Astrocyte of the spinal cord (primary cell): ENCODE measurements around the gene NOTCH2.
A peak's percentile ranks its signal among the peaks of the same experiment; 100 is the strongest.
"Not testable (repeated sequence)": the region's sequence is repeated elsewhere in the genome, so short reads cannot be mapped to it uniquely, and the experiment has no call there.

Experiments used
- DNase-seq: peaks from one replicate; pipeline ENCODE4 v3.0.0; 2011; ENCODE audit warnings: low read depth, low spot score
- H3K4me3 ChIP-seq: 2 replicates; pipeline ENCODE4 v1.5.1; 2011; ENCODE audit warnings: low read depth, mild to moderate bottlenecking, low read length, moderate library complexity
- in situ Hi-C: cut with HindIII; loops from 2 replicates; pipeline ENCODE4 v1.10.0; 2017; ENCODE audit warnings: low sequenced_read_pairs

NOTCH2 gene

GRCh38 chr1:120069067-120069919, at the start of gene NOTCH2:
Gene NOTCH2 (minus strand): TSS chr1:120069662. CDS start chr1:120069406, 256 bp downstream.
- peak; percentile 24 for DNase-seq
- in situ Hi-C loops: not testable (repeated sequence)
- H3K4me3 ChIP-seq: peak within 1 kb of the TSS; percentile 40

DNA sequence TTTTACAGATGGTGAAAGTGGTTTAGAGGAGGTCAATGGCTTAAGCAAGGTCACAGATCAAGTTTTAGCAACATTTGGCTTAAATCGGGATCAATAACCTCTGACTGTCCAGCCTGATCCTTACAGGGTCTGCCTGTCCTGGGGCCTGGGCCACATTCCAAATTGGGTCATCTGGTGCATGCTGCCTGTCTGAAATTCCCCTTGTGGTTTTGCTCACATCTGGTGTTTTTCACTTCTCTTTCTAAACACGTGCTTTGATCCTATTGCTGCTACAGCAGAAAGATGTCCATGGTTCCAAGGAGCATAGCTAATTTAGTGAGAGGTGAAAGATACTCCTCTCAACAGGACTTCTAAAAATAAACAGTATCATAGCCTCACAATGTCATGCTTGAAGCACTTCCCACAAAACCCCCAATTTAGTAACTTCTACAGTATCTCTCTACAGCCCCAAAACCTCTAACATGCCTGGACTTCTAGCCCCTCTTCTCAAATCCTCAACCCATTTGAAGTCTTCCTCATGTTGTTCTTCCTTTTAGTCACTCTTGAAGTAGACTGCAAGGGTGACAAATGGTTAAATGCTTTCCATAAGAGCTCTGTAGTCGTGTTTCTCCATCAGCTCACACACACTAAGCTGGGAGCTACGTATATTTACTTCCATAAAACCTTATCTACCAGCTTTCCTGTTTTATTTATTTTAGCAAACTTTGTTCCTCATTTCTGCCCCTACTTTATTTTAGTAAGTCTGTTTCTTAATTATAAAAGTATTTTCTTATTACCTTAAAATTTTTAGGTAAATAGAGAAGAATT, 48.1 kb upstream of the NOTCH2 start:
- DNase-seq: peak; percentile 64
- in situ Hi-C loops, H3K4me3 ChIP-seq: not testable (repeated sequence)

- in situ Hi-C loops, H3K4me3 ChIP-seq: not testable (repeated sequence)
- peak; percentile 57 for DNase-seq
These were observed 46.6 kb upstream of the NOTCH2 start for GRCh38 chr1:120116094-120116493.

GRCh38 chr1:120113134-120113533, 43.7 kb upstream of the NOTCH2 start:
- in situ Hi-C loops, H3K4me3 ChIP-seq, DNase-seq: not testable (repeated sequence)

DNA sequence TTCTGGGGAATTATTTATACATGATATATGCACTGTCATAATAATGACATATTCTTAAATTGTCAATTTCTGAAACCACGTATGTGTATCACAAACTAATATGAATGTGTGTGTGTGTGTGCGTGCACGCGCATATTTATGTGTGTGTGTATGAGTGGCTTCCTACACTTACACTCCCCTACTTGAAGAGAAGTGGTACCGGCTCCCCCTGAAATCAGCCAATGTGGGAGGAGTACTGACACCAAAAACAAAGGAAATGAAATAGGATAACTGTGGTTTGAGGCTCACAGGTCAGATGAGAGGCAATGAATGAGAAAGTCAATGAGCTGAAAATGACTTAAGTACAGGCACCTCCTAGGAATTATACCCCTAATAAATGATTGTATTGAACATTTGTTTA, 42.8 kb upstream of the NOTCH2 start:
- H3K4me3 ChIP-seq, DNase-seq, in situ Hi-C loops: not testable (repeated sequence)

DNA sequence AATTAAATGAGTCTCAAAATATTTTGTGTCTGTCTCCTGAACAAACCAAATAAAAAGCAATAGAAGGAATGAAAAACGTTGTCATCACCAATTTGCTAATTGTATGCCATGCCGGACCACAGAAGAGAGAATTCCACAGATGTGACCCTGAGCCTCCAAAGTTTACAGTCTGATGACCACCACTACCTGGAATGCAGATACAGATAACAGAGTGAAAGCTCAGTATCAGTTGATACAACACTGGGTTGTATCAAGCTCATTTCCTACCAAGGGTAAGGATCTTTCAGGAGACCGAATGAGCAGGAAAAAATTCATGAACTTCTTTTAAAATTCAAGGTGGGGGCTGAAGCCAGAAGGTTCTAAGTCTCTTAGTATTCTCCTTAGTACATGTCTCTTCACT, 42.3 kb upstream of the NOTCH2 start:
- DNase-seq, in situ Hi-C loops, H3K4me3 ChIP-seq: not testable (repeated sequence)

DNA sequence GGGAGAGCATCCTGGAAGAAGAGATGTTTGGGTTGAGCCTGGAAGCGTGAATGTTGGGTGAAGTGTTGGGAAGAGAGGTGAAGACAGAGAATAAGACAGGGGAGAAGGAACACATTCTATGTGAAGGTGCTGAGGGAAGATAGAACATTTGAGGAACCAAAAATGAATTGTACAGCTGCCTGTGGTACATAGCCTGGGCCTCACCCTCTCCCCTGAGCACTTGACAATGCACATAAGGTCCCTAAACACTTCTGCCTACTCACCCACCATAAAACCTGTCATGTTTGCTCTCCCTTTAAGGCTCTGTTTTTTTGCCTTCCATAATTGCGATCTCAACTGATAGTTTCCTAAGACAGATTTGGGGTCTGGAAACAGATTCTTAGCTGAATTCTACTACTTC, 41.5 kb upstream of the NOTCH2 start:
- H3K4me3 ChIP-seq, in situ Hi-C loops, DNase-seq: not testable (repeated sequence)

DNA sequence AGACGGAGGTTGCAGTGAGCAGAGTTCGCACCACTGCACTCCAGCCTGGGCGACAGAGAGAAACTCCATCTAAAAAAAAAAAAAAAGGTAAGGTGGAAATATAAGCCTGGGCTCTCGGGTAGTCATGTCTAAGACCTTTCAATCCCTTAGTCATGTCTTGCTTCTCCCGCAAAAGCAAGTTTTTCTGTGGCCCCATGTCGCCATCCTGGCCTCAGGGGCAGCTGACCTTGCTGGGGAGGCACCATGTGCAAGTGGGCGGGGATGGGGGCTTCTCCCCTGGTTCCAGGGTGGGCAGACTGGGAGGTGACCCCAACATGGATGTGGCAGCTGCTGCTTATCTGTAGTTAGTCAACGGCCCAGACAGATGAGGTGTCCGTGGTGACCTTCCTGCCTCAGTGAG, 40.2 kb upstream of the NOTCH2 start:
- DNase-seq, H3K4me3 ChIP-seq, in situ Hi-C loops: not testable (repeated sequence)

DNA sequence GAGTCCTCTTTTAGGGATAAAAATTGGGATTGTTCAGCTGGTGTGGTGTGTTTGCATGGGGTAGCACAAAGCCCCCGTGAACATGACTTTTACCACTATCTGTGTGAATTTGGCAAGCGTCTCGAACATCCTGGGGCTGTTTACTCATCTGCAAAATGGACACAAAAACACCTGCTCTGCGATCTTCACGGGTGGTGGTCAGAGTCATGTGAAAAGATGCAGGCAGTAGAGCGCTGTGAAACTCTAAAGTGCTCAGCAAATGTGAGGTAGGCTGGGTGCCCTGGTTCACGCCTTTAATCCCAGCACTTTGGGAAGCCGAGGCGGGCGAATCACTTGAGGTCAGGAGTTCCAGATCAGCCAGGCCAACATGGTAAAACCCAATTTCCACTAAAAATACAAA, 39.7 kb upstream of the NOTCH2 start:
- in situ Hi-C loops, H3K4me3 ChIP-seq, DNase-seq: not testable (repeated sequence)

- in situ Hi-C loops, H3K4me3 ChIP-seq, DNase-seq: not testable (repeated sequence)
These were observed 35.8 kb upstream of the NOTCH2 start for GRCh38 chr1:120105288-120105687.

GRCh38 chr1:120103768-120104167, 34.3 kb upstream of the NOTCH2 start:
- H3K4me3 ChIP-seq, in situ Hi-C loops, DNase-seq: not testable (repeated sequence)

GRCh38 chr1:120101593-120101992, 32.1 kb upstream of the NOTCH2 start:
- in situ Hi-C loops, DNase-seq, H3K4me3 ChIP-seq: not testable (repeated sequence)

- DNase-seq, in situ Hi-C loops, H3K4me3 ChIP-seq: not testable (repeated sequence)
These were observed 31.1 kb upstream of the NOTCH2 start for GRCh38 chr1:120100590-120100989.

- in situ Hi-C loops, H3K4me3 ChIP-seq, DNase-seq: not testable (repeated sequence)
These were observed 29.7 kb upstream of the NOTCH2 start for GRCh38 chr1:120098986-120099759.

DNA sequence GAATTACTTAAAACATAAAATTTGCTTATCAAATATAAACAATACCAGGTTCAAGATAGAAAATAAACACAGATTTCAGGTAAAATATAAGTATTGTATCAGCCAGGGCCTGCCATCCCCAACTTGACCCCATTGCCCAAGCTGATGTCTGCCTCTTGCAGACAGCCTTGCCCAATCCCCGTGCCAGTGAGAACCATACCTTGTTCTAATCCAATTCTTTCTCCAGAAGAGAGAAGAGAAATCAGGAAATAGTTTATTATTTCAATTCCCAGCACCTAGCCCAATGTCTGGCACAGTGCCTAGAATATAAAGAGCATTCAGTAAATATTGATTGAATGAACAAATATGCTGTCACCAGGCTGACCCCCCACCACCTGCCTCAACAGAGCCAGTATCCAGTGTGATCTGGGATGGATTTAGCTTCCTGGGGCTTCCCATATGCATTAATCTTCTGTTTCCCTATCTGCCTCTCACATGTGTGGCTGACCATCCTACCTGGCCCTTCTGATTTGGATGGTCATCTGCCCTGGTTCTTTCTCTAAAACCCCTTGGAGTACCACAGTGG, 27.6 kb upstream of the NOTCH2 start:
- H3K4me3 ChIP-seq, DNase-seq, in situ Hi-C loops: not testable (repeated sequence)

DNA sequence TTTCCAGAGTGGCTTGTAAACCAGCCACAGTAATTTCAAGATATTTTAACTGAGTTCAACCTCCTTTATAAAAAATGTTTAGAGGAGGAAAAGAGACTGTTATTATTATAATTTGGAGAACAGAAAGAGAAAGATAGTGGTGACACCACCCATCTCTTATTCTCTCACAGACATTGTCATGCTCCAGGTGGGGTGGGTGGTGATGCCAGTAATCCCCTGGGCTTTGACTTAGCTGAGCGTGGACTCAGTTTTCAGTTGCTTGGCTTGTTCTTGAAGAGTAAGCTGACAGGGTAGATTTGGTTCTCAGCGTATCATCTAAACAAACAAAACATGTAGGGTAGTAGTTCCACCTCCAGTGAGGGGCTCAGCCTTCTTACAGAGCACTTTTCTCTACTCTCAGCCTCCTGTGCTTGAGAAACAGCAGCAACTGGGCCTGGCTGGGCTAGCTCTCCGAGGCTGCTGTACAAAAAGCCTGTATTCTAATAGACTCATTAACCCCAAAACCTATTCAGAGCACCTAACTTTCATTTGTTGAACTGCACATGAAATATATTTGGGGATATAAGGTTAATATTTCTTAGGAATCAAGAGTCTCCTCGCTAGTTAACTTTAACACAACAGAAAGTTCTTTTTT, 24.2 kb upstream of the NOTCH2 start:
- DNase-seq, H3K4me3 ChIP-seq, in situ Hi-C loops: not testable (repeated sequence)
